ENCODE measurements around the gene NEBL.
"Not testable (repeated sequence)": the region's sequence is repeated elsewhere in the genome, so short reads cannot be mapped to it uniquely, and the experiment has no call there.

Gene NEBL

GRCh38 chr10:20897146-20897825 lies at the start of gene NEBL:
TSS of gene NEBL (minus strand) at chr10:20897311. CDS start at chr10:20897205, 106 bp downstream.
- no peak for DNase-seq

- DNase-seq: no peak
Observed at GRCh38 chr10:20945546-20946332, 48.6 kb upstream of the NEBL start.

- no peak for DNase-seq
Observed at GRCh38 chr10:20944789-20945502, 47.8 kb upstream of the NEBL start.

- not testable (repeated sequence) for DNase-seq
Observed at GRCh38 chr10:20939414-20939813, 42.3 kb upstream of the NEBL start.

GRCh38 chr10:20936396-20936795 lies 39.3 kb upstream of the NEBL start:
- DNase-seq: no peak

- no peak for DNase-seq
Observed at GRCh38 chr10:20935931-20936330, 38.8 kb upstream of the NEBL start.

- no peak for DNase-seq
Observed at GRCh38 chr10:20935301-20935700, 38.2 kb upstream of the NEBL start.

GRCh38 chr10:20933705-20934104 lies 36.6 kb upstream of the NEBL start:
- DNase-seq: no peak

- DNase-seq: no peak
Observed at GRCh38 chr10:20932606-20933126, 35.6 kb upstream of the NEBL start.

GRCh38 chr10:20931156-20931795 lies 34.2 kb upstream of the NEBL start:
- DNase-seq: no peak

- no peak for DNase-seq
Observed at GRCh38 chr10:20927456-20927855, 30.3 kb upstream of the NEBL start.

GRCh38 chr10:20922451-20922850 lies 25.3 kb upstream of the NEBL start:
- no peak for DNase-seq

- DNase-seq: no peak
Observed at GRCh38 chr10:20922033-20922432, 24.9 kb upstream of the NEBL start.

- DNase-seq: no peak
Observed at GRCh38 chr10:20920061-20920460, 22.9 kb upstream of the NEBL start.

GRCh38 chr10:20919481-20919880 lies 22.4 kb upstream of the NEBL start:
- DNase-seq: no peak

- no peak for DNase-seq
Observed at GRCh38 chr10:20916976-20917375, 19.9 kb upstream of the NEBL start.

GRCh38 chr10:20912969-20913368 lies 15.9 kb upstream of the NEBL start:
- DNase-seq: no peak

GRCh38 chr10:20911626-20912025 lies 14.5 kb upstream of the NEBL start:
- no peak for DNase-seq

GRCh38 chr10:20909801-20910200 lies 12.7 kb upstream of the NEBL start:
- no peak for DNase-seq

- no peak for DNase-seq
Observed at GRCh38 chr10:20908391-20908790, 11.3 kb upstream of the NEBL start.

- DNase-seq: no peak
Observed at GRCh38 chr10:20903635-20904390, 6.7 kb upstream of the NEBL start.

- no peak for DNase-seq
Observed at GRCh38 chr10:20901110-20901509, 4.0 kb upstream of the NEBL start.
